ENCODE measurements around the gene ANK3.

GRCh38 chr10:60305380-60305892 is 84.2 kb downstream of the ANK3 start:
- no peak for TF ChIP-seq CTCF (optimal IDR thresholded peaks at IDR 0.05 in 1 of 3, IDR thresholded peaks at IDR 0.05 in 1 of 3, conservative IDR thresholded peaks at IDR 0.05 in 1 of 3; ENCODE audit: extremely low read depth in 1 of 3, insufficient read depth in 2 of 3, low read length in 3 of 3)
- no peak for TF ChIP-seq EZH2 (IDR thresholded peaks at IDR 0.05; ENCODE audit: low read length)

Data from keratinocyte (primary cell).